Panc1 (cell line): ENCODE measurements around the gene SLC16A8. TPM values are rescaled to one million over a fixed set of nuclear protein-coding genes. Genes with fewer than 3 reads are reported as not detected.
A peak's percentile ranks its signal among the peaks of the same experiment; 100 is the strongest.

Experiments
- ATAC-seq: fragments of 200-7000 bp; cut with Tn5 transposase; 2 replicates; pipeline ENCODE4 v1.9.1; 2020; ENCODE audit warnings: mild to moderate bottlenecking, moderate library complexity
- BruUV-seq: library from RNA; stranded (reverse); fragments of 400-500 nt; replicated peaks from 2 replicates; lab custom pipeline; 2021; lab: Mats Ljungman, UMichigan
- CTCF ChIA-PET: fragments of 300-600 bp; sonication (Branson Sonifier 250); formaldehyde crosslinking; loops from one replicate; lab custom pipeline; 2022; ENCODE audit warnings: antibody characterized with exemption; lab: Charles Lee
- POLR2A ChIA-PET: fragments of 300-600 bp; sonication (Branson Sonifier 250); formaldehyde crosslinking; loops from one replicate; lab custom pipeline; 2022; ENCODE audit warnings: antibody characterized with exemption; lab: Charles Lee
- DNase-seq: peaks from one replicate; pipeline ENCODE4 v3.0.0-alpha.2; 2010; ENCODE audit warnings: low read depth, low spot score
- H3K27ac ChIP-seq: 2 replicates; pipeline ENCODE4 v1.5.1; 2011; ENCODE audit warnings: mild to moderate bottlenecking, low read length, inconsistent platforms
- H3K27me3 ChIP-seq: fragments of 200-500 bp; sonication (Bioruptor generic); 2 replicates; pipeline ENCODE4 v1.6.0; 2014; ENCODE audit warnings: low read length, inconsistent platforms; ENCODE audit not compliant: control insufficient read depth, insufficient read depth
- H3K36me3 ChIP-seq: fragments of 200-500 bp; sonication (Bioruptor generic); 2 replicates; pipeline ENCODE4 v1.5.1; 2014; ENCODE audit warnings: inconsistent platforms, mild to moderate bottlenecking, low read length, moderate library complexity; ENCODE audit not compliant: control insufficient read depth, insufficient read depth
- H3K4me1 ChIP-seq: 2 replicates; pipeline ENCODE4 v1.5.1; 2011; ENCODE audit warnings: inconsistent platforms, mild to moderate bottlenecking, low read length, moderate library complexity; ENCODE audit not compliant: control insufficient read depth, insufficient read depth
- H3K4me3 ChIP-seq, 2 experiments: 2 replicates each; pipeline ENCODE4 v1.5.1; 2011 to 2012; ENCODE audit warnings: low read depth in 2 of 2, low read length in 2 of 2, mild to moderate bottlenecking in 2 of 2, inconsistent platforms in 1 of 2, moderate library complexity in 1 of 2
- H3K9me3 ChIP-seq: fragments of 200-500 bp; sonication (Bioruptor generic); 2 replicates; pipeline ENCODE4 v1.5.1; 2014; ENCODE audit warnings: low read depth, mild to moderate bottlenecking, inconsistent platforms, low read length, moderate library complexity; ENCODE audit not compliant: control insufficient read depth, insufficient read depth
- POLR2AphosphoS5 ChIP-seq: IDR thresholded peaks from 2 replicates; pipeline ENCODE4 v1.6.1; 2012; ENCODE audit warnings: mild to moderate bottlenecking, low read depth, low read length, moderate library complexity
- REST ChIP-seq, 2 experiments: IDR thresholded peaks; 2 replicates each; pipeline ENCODE4 v1.6.1; 2011 to 2012; ENCODE audit warnings: low read depth in 2 of 2, control low read depth in 1 of 2, low read length in 1 of 2, mild to moderate bottlenecking in 1 of 2, moderate library complexity in 1 of 2; ENCODE audit not compliant: insufficient read depth in 1 of 2
- SIN3A ChIP-seq: IDR thresholded peaks from 2 replicates; pipeline ENCODE4 v1.6.1; 2012; ENCODE audit warnings: low read depth, mild to moderate bottlenecking, low read length, moderate library complexity, borderline replicate concordance; ENCODE audit not compliant: insufficient read depth
- TCF7L2 ChIP-seq: IDR thresholded peaks from 2 replicates; pipeline ENCODE4 v1.6.1; 2011; ENCODE audit warnings: mild to moderate bottlenecking, low read depth, low read length, inconsistent platforms
- in situ Hi-C: cut with HindIII; loops from 2 replicates; pipeline ENCODE4 v1.10.0; 2016; ENCODE audit warnings: low sequenced_read_pairs, low pct_unique_long_range_greater_than_20kb
- intact Hi-C: fragments of 100-400 bp; cut with micrococcal nuclease; formaldehyde crosslinking; loops from one replicate; pipeline ENCODE4 v1.10.0; 2022; ENCODE audit not compliant: unreplicated experiment
- total RNA-seq: library from RNA; stranded (reverse); gene quantifications from one replicate; pipeline ENCODE4 v1.2.1, GENCODE V29; 2021; ENCODE audit not compliant: unreplicated experiment
- TF ChIP-seq, protein P1 (sequence below): fragments of 450-650 bp; IDR thresholded peaks from 2 replicates; pipeline ENCODE4 v1.5.1; 2017; ENCODE audit warnings: mild to moderate bottlenecking

Gene SLC16A8
- total RNA-seq, 1 experiment from 2014 or later, result not detected

DNA sequence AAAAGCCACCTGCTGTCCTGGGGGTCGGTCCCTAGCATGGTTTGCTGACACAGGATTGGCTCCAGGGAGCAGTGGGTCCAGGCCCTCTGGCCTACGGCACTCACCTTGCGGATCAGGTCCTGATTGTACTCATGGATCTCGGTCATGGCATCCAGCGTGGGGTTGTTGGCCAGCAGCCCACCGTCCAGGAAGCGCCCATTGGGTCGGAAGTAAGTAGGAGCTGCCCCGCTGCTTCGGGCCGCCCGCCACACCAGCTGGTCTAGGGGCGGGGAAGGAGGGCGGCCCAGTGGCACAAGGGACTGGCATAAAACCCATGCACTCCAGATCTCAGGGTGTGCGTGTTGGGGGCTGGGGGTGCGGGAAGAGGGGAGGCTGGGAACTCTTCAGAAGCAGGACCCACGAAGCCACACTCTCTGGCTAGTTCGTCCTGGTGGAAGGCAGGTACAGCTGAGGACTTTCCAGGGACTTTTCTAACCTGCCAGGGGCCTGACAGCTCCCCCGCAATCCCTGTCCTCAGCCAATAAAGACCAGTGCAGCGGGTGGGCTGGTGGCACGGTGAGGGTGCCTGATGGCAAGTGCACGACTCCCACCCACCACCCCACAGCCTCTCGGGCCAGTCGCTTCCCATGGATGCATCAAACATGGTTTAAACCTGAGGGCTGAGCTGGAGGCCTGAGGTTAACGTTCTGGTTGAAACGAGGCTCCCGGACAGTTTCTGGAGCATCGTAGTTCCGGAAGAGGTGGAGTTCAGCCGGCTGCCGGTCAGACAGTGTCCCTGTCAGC, 31.6 kb upstream of the SLC16A8 start:
- DNase-seq (no peak), ATAC-seq (no peak)
- Histone ChIP-seq H3K27me3 (no peaks in the 10 kb centered on the region), H3K4me3 (no peak overlapping the region), H3K36me3 (no peaks in the 10 kb centered on the region), H3K27ac (no peak overlapping the region), H3K9me3 (no peaks in the 10 kb centered on the region), H3K4me1 (no peaks in the 10 kb centered on the region)
- POLR2A ChIA-PET, result no interaction called here
- no TSS peak for BruUV-seq
- TF ChIP-seq SIN3A, result no peak
- TF ChIP-seq, protein P1, sequence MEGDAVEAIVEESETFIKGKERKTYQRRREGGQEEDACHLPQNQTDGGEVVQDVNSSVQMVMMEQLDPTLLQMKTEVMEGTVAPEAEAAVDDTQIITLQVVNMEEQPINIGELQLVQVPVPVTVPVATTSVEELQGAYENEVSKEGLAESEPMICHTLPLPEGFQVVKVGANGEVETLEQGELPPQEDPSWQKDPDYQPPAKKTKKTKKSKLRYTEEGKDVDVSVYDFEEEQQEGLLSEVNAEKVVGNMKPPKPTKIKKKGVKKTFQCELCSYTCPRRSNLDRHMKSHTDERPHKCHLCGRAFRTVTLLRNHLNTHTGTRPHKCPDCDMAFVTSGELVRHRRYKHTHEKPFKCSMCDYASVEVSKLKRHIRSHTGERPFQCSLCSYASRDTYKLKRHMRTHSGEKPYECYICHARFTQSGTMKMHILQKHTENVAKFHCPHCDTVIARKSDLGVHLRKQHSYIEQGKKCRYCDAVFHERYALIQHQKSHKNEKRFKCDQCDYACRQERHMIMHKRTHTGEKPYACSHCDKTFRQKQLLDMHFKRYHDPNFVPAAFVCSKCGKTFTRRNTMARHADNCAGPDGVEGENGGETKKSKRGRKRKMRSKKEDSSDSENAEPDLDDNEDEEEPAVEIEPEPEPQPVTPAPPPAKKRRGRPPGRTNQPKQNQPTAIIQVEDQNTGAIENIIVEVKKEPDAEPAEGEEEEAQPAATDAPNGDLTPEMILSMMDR, result no peak
- TF ChIP-seq POLR2AphosphoS5, result no peak
- no peak for TF ChIP-seq REST (IDR thresholded peaks at IDR 0.05; ENCODE audit: insufficient read depth in 1 of 2, low read depth in 2 of 2, low read length in 1 of 2)
- TF ChIP-seq TCF7L2, result no peak
- in situ Hi-C loops (no loop called here), intact Hi-C loops (no loop called here)
- CTCF ChIA-PET, result no interaction called here

DNA sequence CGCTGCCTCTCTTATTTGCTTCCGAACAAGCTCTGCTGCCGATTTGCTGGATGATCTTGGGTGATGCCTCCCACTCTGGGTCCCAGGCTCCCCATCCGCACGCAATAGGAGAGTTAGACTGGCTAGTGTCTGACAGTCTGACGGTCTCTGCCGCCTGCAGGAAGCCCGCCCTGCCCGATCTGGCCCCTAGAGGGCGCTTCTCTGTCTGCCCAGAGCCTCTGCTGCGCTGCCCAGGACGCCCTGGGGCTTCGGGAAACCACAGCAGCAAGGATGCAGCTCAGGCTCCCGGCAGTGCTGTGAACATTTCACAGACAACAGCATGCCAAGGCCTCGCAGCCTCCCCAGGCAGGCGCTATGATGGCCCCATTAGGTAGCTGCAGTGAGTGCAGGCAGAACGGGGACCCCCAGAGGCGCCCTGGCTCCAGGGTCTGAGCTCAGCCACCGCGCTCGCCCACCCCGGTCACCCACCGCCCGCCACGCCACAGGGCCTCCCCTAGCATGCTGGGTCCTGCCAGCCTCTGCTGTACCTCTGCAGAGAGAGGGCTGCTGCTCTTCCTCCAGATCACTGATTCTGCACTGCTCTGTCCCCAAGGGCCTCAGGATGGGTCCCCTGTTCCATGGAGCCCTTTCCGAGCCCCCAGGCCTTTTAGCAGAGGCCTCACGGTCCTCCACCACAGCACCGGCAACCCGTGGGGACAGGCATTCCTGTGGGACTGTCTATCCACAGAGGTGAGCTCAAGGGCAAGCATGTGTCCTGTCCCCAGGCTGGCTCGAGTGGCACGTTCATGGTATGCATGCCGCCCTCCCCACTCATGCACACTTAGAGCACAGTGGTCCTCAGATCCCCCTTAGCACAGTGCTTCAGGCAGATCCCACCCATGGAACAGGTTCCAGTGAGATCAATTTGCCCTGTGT, 30.8 kb upstream of the SLC16A8 start:
- in situ Hi-C loops, result no loop called here
- Histone ChIP-seq H3K9me3 (no peaks in the 10 kb centered on the region), H3K27ac (no peak overlapping the region), H3K36me3 (no peaks in the 10 kb centered on the region), H3K4me1 (no peaks in the 10 kb centered on the region), H3K4me3 (no peak overlapping the region), H3K27me3 (no peaks in the 10 kb centered on the region)
- ChIA-PET CTCF (interaction anchor here (0.5 to 1.1 kb wide), 5 partner anchors 11 to 284 kb away, joined by 3 to 8 read pairs (median 3); no protein-coding TSS in a partner anchor), POLR2A (no interaction called here)
- TF ChIP-seq TCF7L2, result no peak
- TF ChIP-seq, protein P1, result peak; percentile 93
- intact Hi-C loops, result no loop called here
- DNase-seq (no peak), ATAC-seq (peak; percentile 97)
- no TSS peak for BruUV-seq
